ENCODE data around the gene IPO8.
"Not testable (repeated sequence)": the region's sequence is repeated elsewhere in the genome, so short reads cannot be mapped to it uniquely, and the experiment has no call there.

The IPO8 gene

DNA sequence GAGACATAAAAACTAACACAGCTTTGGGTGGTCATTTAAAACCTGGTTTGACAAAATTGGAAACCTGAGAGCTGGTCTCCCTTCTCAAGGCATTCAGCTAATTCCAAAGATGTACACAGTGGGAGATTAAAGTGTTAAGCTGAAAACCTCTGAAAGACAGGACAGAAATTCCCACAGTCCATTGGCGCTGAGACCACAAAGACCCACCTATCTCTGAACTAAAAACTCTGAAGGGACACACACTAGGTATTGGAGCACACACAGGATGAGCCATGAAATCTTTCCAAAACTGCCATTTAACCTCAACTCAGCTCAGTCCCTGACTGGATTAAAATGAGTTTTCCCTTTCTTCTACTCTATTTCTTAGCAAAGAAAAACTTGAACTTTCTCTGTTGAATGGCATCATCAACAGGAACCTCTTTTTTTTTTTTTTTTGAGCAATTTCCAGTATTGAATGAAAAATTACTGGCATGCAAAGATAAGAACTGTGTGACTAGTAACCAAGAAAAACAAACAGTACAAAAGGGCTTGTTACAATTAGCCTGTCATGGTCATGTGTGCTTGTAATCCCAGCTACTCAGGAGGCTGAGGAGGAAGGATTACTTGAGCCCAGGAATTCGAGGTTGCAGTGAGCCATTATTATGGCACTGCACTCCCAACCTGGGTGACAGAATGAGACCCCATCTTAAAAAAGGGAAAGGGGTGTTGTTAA, 82.4 kb downstream of the IPO8 start:
- no peak for DNase-seq (ENCODE audit: low read depth)
- TF ChIP-seq, protein P1, sequence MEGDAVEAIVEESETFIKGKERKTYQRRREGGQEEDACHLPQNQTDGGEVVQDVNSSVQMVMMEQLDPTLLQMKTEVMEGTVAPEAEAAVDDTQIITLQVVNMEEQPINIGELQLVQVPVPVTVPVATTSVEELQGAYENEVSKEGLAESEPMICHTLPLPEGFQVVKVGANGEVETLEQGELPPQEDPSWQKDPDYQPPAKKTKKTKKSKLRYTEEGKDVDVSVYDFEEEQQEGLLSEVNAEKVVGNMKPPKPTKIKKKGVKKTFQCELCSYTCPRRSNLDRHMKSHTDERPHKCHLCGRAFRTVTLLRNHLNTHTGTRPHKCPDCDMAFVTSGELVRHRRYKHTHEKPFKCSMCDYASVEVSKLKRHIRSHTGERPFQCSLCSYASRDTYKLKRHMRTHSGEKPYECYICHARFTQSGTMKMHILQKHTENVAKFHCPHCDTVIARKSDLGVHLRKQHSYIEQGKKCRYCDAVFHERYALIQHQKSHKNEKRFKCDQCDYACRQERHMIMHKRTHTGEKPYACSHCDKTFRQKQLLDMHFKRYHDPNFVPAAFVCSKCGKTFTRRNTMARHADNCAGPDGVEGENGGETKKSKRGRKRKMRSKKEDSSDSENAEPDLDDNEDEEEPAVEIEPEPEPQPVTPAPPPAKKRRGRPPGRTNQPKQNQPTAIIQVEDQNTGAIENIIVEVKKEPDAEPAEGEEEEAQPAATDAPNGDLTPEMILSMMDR (IDR thresholded peaks at IDR 0.05; ENCODE audit: low read depth, low read length, missing control alignments) = no peak
- H3K4me3 ChIP-seq (ENCODE audit: low read depth, low read length) = no peak overlapping the region

DNA sequence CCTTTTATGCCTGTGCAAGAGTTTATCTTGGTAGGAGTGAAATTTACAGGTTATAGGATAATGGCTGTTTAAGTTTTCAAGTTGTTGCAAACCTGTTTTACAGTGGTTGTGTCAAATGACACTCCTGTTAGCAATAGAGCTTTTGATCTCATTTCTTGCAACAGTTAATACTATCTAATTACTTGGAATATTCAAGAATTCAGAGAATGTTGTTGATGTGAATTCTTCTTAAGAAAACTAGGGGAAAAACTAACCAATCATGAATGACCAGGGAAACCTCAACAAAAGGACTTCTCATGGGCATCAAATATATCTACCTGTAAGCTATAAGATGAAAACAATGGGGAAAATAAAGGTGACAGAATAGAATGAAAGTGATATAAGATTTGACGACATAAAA, 85.0 kb downstream of the IPO8 start:
- H3K4me3 ChIP-seq (ENCODE audit: low read depth, low read length) = no peak overlapping the region
- TF ChIP-seq, protein P1 (IDR thresholded peaks at IDR 0.05; ENCODE audit: low read depth, low read length, missing control alignments) = no peak
- no peak for DNase-seq (ENCODE audit: low read depth)

DNA sequence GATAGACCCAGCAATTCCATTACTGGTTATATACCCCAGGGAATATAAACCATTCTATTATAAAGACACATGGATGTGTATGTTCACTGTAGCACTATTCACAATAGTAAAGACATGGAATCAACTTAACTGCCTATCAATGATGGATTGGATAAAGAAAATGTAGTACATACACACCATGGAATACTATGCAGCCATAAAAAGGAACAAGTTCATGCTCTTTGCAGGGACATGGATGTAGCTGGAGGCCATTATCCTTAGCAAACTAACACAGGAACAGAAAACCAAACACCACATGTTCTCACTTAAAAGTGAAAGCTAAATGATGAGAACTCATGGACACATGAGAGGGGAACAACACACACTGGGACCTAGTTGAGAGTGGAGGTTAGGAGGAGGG, 85.8 kb downstream of the IPO8 start:
- not testable (repeated sequence) for DNase-seq (ENCODE audit: low read depth); H3K4me3 ChIP-seq (ENCODE audit: low read depth, low read length)

DNA sequence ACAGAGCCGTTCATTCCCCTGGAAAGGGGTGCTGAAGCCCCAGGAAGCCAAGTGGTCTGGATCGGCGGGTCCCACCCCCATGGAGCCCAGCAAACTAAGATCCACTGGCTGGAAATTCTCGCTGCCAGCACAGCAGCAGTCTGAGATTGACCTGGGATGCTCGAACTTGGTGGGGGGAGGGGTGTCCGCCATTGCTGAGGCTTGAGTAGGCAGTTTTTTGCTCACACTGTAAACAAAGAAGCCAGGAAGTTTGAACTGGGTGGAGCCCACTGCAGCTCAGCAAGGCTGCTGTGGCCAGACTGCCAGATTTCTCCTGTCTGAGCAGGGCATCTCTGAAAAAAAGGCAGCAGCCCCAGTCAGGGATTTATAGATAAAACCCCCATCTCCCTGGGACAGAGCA, 91.4 kb downstream of the IPO8 start:
- not testable (repeated sequence) for DNase-seq (ENCODE audit: low read depth)

DNA sequence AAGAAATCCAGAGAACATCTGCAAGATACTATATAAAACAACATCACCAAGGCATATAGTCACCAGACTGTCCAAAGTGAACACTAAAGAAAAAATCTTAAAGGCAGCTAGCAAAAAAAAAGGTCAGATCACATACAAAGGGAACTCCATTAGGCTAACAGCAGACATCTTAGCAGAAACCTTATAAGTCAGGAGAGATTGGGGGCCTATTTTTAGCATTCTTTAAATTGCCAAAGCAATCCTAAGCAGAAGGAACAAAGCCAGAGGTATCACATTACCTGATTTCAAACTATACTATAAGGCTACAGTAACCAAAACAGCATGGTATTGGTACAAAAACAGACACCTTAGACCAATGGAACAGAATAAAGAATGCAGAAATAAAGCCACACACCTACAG, 92.5 kb downstream of the IPO8 start:
- no peak for DNase-seq (ENCODE audit: low read depth)
- no peak overlapping the region for H3K4me3 ChIP-seq (ENCODE audit: low read depth, low read length)
- TF ChIP-seq, protein P1 (IDR thresholded peaks at IDR 0.05; ENCODE audit: low read depth, low read length, missing control alignments) = no peak

More for the DNA sequence above, 91.4 kb downstream of the IPO8 start:
- H3K4me3 ChIP-seq (ENCODE audit: low read depth, low read length) = not testable (repeated sequence)

DNA sequence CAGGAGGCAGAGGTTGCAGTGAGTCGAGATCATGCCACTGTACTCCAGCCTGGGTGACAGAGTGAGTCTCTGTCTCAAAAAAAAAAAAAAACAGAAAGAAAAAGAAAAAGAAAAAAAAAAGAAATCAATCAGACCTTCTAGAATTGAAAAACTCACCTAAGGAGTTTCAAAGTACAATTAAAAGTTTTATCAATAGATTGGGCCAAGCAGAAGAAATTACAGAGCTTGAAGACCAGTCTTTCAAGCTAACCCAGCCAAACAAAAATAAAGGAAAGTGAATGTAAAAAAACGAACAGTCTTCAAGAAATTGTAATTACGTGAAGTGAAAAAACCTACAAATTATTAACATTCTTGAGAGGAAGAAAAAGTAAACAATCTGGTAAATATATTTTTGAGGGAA, 93.0 kb downstream of the IPO8 start:
- H3K4me3 ChIP-seq (ENCODE audit: low read depth, low read length) = no peak overlapping the region
- TF ChIP-seq, protein P1 (IDR thresholded peaks at IDR 0.05; ENCODE audit: low read depth, low read length, missing control alignments) = no peak
- DNase-seq (ENCODE audit: low read depth) = no peak

DNA sequence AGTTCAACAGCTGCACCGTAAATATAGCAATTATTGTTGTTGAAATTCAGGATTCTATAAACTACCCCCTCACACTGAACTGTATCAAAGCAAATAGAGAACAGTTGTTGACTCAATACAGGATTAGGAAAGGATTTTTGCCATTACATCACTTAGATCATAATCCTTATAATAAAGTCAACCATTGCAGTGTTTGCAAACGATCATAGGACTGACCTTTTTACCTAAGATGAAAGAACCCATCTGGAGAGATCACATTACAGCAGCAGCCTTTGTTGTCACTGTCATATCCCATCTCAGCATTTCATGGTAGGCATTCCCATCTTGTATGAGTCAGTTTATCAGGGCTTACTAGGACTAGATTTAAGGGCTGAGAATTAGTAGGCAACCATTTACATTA, 96.1 kb downstream of the IPO8 start:
- DNase-seq (ENCODE audit: low read depth) = no peak
- H3K4me3 ChIP-seq (ENCODE audit: low read depth, low read length) = no peak overlapping the region
- TF ChIP-seq, protein P1 (IDR thresholded peaks at IDR 0.05; ENCODE audit: low read depth, low read length, missing control alignments) = no peak

DNA sequence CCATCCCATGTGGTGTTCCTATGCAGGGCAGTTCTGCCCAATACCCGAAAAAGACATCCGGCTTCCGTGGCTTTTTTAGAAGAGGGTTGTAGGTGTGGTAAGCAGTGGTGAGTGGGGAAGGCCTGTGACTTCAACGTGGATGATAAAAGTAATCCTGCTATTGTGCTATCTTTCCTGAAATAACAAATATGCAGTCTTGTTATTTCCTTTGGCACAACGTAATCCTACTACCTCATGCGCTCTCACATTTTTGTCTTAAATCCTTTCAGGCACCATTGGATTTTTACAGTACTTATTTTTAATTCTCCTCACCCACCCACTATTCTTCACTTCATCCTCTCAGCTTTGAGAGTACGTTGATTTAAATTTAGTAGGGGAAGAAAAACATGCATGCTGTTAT, 96.8 kb downstream of the IPO8 start:
- H3K4me3 ChIP-seq (ENCODE audit: low read depth, low read length) = no peak overlapping the region
- DNase-seq (ENCODE audit: low read depth) = no peak
- TF ChIP-seq, protein P1 (IDR thresholded peaks at IDR 0.05; ENCODE audit: low read depth, low read length, missing control alignments) = no peak

Measured in GM12864 (cell line).